ENCODE data around the gene MCTP1.

GRCh38 chr5:95080030-95080429, 204.9 kb downstream of the MCTP1 start:
- TF ChIP-seq EZH2 (IDR thresholded peaks at IDR 0.05) (no peak), POLR2AphosphoS5 (IDR thresholded peaks at IDR 0.05; ENCODE audit: borderline replicate concordance, low read depth, low read length) (no peak), FOXP2 (optimal IDR thresholded peaks at IDR 0.05; ENCODE audit: control extremely low read depth, extremely low read length, insufficient read depth) (no peak)
